Measurements from ENCODE around the gene CDR2.

CDR2 gene

DNA sequence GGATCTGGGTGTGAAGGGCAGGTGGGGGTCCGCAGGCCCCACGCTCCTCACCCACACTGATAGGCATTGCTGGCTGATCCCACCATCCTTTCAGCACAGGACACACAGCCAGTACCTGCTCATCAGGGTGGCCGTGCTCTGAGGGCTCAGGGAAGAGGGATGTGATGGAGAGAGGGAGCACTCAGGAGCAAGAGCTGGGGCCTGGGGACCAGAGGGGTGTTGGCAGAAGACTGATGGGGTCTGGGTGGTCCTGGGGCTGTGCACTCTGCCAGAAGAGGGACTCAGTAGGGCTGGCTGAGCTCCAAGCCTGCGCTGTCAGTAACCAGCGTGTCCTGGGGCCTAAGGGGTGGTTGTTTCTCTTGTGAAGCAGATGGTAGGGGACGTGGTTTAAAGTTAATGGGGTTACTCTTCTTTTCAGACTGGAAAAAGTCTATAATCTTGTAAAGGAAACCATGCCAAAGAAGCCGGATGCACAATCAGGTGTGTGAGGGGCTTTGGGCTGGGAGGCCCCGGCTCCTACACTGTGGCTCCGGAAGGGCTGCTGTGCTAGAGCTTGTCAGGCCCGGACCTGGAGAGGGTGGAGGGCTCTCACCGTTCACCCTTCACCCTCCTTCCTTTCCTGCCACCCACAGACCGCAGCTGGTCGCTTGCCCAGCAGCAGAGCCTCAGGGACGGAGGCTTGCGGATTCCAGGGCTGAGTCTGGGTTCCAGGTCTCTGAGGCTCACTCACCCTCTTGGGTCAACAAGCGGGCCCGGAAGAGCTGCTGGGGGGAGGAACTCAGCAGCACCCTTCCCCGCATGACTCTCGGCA is 49.4 kb downstream of the CDR2 start:
- no peak for DNase-seq (ENCODE audit: low read depth)

- no peak for DNase-seq (ENCODE audit: low read depth)
Observed at GRCh38 chr16:22323959-22324786, 50.2 kb downstream of the CDR2 start.

GRCh38 chr16:22323173-22323958 is 51.1 kb downstream of the CDR2 start:
- no peak for DNase-seq (ENCODE audit: low read depth)

DNA sequence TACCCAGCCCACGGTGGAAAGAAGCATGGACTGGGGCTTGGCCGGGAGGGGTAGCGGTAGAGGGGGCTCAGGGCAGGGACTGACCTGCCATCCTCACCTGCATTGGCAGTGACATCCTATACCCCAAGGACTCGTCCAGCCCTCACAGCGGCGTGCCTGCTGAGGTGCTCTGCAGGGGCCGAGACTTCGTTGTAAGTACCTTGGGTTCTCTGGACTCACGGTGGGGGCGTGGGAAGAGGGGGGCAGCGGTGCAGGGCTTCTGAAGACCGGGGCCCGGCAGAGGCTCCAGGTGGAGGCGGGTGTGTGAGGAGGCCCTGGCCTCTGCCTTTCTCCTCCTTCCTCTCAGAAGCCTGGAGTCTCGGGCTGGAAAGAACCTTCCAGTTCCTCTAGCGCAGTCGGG is 51.7 kb downstream of the CDR2 start:
- no peak for DNase-seq (ENCODE audit: low read depth)

DNA sequence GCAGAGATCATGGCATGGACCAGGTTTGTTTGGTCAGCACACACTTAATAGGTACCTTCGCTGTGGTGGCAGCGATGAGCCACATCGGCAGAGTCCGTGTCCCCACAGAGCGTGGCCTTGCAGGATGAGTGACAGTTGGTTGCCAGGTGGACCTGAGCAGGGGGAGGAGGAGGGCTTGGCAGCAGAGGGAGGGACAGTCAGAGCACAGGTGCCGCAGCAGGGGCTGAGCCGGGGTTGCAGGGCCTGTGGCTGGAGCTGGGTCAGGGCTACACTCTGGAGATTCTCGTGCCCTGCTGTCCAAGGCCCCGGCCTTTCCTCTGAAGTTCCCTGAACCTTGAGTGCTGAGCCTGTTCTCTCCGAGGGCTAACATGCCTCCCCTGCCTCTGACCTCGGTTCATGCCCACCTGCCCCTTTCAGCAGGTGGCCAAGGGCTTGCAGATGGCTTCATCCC is 52.4 kb downstream of the CDR2 start:
- DNase-seq (ENCODE audit: low read depth) = no peak

DNA sequence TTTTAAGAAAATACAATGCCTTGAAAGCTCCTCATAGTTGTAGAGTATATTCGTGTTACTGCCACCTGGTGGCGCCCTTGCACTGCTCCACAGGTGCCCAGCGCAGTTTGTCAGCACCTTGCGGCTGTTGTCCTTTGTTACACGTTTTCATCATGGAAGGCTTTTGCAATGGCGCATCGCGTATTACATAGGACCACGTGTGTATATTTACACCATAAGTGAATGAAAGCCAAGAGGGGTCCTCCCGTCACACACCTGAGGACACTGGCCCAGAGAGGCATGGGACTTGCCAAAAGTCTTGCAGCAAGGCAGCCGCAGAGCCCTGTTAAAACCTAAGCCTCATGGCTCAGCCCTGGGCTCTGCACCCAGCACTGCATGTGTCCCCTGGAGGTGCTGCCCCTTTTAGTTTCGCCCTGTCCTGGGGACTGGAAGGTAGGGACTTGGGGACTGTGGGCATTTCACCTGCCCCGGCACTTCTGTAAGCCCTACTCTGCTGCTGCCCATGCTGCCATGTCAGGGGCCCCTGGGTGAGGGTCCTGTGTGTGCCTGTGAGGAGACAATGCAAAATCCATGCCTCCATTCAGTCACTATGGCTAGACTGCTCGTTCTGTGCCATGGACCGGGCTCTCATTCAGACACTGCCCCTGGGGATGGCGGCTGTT is 52.9 kb downstream of the CDR2 start:
- peak; percentile 30 for DNase-seq (ENCODE audit: low read depth)

DNA sequence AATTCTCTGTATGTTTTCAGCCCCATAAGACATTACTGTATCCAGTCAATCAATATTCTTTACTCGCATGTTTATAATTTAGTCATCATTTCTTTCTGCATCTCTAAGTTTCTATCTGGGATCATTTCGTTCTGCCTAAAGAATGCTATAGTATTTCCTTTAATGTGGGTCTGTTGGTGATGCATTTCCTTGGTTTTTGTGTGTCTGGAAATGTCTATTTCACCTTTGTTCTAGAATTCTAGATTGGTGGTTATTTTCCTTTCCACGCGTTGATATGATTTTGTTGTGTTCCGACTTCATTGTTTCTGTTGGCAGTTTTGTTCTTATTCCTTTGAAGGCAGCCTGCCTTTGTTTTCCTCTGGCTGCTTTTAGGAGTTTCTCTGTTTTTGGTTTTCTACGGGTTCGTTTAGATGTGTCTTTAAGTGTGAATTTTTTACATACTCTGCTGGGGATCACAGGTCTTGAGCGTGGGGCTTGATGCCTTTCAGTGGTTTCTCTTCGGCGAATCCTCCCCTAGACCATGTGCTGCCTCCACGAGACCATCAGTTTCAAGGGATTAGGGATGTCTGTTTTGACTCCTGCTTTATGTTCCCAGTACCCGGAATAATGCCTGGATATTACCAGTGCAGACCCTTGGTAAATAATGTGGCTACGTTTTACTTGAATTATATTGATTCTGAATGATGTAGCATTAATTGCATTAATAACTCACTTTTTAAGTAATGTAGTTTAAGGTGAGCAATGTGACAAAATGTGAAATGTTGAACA is 53.7 kb downstream of the CDR2 start:
- DNase-seq (ENCODE audit: low read depth) = no peak

- DNase-seq (ENCODE audit: low read depth) = peak; percentile 46
Observed at GRCh38 chr16:22318690-22319358, 55.6 kb downstream of the CDR2 start.

GRCh38 chr16:22317625-22318024 is 56.8 kb downstream of the CDR2 start:
- DNase-seq (ENCODE audit: low read depth) = no peak

GRCh38 chr16:22317001-22317530 is 57.4 kb downstream of the CDR2 start:
- no peak for DNase-seq (ENCODE audit: low read depth)

DNA sequence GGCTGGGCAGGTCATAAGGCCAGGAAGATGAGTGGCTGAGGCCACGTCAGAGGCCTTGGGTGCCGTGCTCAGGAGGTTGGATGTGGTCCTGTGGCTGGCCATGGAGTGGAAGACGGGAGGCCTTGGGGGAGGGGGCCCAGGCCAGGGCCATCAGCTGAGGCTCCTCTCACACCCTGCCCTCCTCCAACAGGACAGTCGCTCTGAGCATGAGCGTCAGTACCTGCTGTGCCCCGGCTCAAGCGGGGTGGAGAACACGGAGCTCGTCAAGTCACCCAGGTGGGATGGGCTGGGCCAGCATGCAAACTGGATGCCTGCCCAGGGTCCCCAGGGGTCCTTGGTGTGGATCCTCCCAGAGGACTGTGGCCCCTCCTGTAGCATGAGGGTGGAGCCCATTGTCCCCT is 58.0 kb downstream of the CDR2 start:
- DNase-seq (ENCODE audit: low read depth) = no peak

- no peak for DNase-seq (ENCODE audit: low read depth)
Observed at GRCh38 chr16:22315979-22316378, 58.4 kb downstream of the CDR2 start.

- no peak for DNase-seq (ENCODE audit: low read depth)
Observed at GRCh38 chr16:22314661-22315626, 59.5 kb downstream of the CDR2 start.

GRCh38 chr16:22313876-22314470 is 60.4 kb downstream of the CDR2 start:
- no peak for DNase-seq (ENCODE audit: low read depth)

- no peak for DNase-seq (ENCODE audit: low read depth)
Observed at GRCh38 chr16:22312897-22313781, 61.3 kb downstream of the CDR2 start.

GRCh38 chr16:22311520-22311919 is 62.9 kb downstream of the CDR2 start:
- DNase-seq (ENCODE audit: low read depth) = no peak

- DNase-seq (ENCODE audit: low read depth) = no peak
Observed at GRCh38 chr16:22308824-22309520, 65.4 kb downstream of the CDR2 start.
